ENCODE measurements around the gene PLEKHH1.

- TF ChIP-seq, protein P1, sequence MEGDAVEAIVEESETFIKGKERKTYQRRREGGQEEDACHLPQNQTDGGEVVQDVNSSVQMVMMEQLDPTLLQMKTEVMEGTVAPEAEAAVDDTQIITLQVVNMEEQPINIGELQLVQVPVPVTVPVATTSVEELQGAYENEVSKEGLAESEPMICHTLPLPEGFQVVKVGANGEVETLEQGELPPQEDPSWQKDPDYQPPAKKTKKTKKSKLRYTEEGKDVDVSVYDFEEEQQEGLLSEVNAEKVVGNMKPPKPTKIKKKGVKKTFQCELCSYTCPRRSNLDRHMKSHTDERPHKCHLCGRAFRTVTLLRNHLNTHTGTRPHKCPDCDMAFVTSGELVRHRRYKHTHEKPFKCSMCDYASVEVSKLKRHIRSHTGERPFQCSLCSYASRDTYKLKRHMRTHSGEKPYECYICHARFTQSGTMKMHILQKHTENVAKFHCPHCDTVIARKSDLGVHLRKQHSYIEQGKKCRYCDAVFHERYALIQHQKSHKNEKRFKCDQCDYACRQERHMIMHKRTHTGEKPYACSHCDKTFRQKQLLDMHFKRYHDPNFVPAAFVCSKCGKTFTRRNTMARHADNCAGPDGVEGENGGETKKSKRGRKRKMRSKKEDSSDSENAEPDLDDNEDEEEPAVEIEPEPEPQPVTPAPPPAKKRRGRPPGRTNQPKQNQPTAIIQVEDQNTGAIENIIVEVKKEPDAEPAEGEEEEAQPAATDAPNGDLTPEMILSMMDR (IDR thresholded peaks at IDR 0.05) = no peak
- TF ChIP-seq ZFX (IDR thresholded peaks at IDR 0.05; ENCODE audit: borderline replicate concordance) = no peak
Observed at GRCh38 chr14:67551940-67552339, 18.9 kb downstream of the PLEKHH1 start.
